Measurements from ENCODE around the gene GABRA5. TPM values are rescaled to one million over a fixed set of nuclear protein-coding genes. Genes with fewer than 3 reads are reported as not detected.

Gene GABRA5
- total RNA-seq, 1 donor from 2014 or later, result not detected

Other genes starting within 250 kb of the GABRA5 start
- 0.13 TPM in 2 replicates for gene GABRB3, start 94.0 kb upstream of the GABRA5 start, total RNA-seq
- under 0.01 TPM in 1 of 2 replicates, not detected in the other for gene GABRG3, start 104.1 kb downstream of the GABRA5 start, total RNA-seq

All from dermis microvascular lymphatic vessel endothelial cell (primary cell).